Body of pancreas (tissue), 4 donors: ENCODE measurements around the gene RASSF8. TPM values are rescaled to one million over a fixed set of nuclear protein-coding genes. Genes with fewer than 3 reads are reported as not detected.

Experiments used
- ATAC-seq: fragments of 150-250 bp; one replicate; pipeline ENCODE4 v1.9.1; 2016
- DNase-seq, 4 donors: peaks; one replicate each; pipeline ENCODE4 v3.0.0-alpha.2; 2019
- H3K27ac ChIP-seq, 4 donors: fragments of 200-600 bp; sonication (generic); 1 replicate in 3 of 4; 2 replicates in 1 of 4; pipeline versions ENCODE4 v1.5.1 to v1.6.1; 2016 to 2019; ENCODE audit warnings: mild to moderate bottlenecking in 1 of 4, mixed read lengths in 1 of 4, moderate library complexity in 1 of 4
- H3K27me3 ChIP-seq, 2 donors: fragments of 200-600 bp; sonication (generic); one replicate each; pipeline ENCODE4 v1.6.0; 2016; ENCODE audit warnings: mild to moderate bottlenecking in 1 of 2
- H3K36me3 ChIP-seq, 2 donors: fragments of 200-600 bp; sonication (generic); replicated peaks in 1 of 2; 2 replicates each; pipeline ENCODE4 v1.5.1; 2016; ENCODE audit warnings: low read depth in 2 of 2; ENCODE audit not compliant: insufficient read depth in 1 of 2
- H3K4me1 ChIP-seq: fragments of 200-600 bp; sonication (generic); one replicate; pipeline ENCODE4 v1.6.0; 2016
- H3K4me3 ChIP-seq, 2 donors: fragments of 200-600 bp; sonication (generic); 1 replicate in 1 of 2; 2 replicates in 1 of 2; pipeline ENCODE4 v1.5.1; 2016 to 2019
- H3K9me3 ChIP-seq, 3 donors: fragments of 200-600 bp; sonication (generic); 1 replicate in 2 of 3; 2 replicates in 1 of 3; pipeline ENCODE4 v1.5.1; 2016
- CTCF ChIP-seq, 7 experiments: fragments of 450-650 bp in 4 of 7; fragments of 200-600 bp in 3 of 7; sonication (generic) in 3 of 7; IDR thresholded peaks; one replicate each; pipeline ENCODE4 v1.5.1; 2016 to 2019; ENCODE audit warnings: antibody characterized with exemption in 7 of 7
- POLR2A ChIP-seq, 3 donors: fragments of 450-650 bp; IDR thresholded peaks; one replicate each; pipeline ENCODE4 v1.6.1; 2016; ENCODE audit warnings: antibody characterized with exemption in 3 of 3, mild to moderate bottlenecking in 2 of 3
- WGBS, 2 donors: methylation state at CpG; one replicate each; pipeline ENCODE4 v1.1.5; 2017; 5-methylcytosine and 5-hydroxymethylcytosine counted together
- intact Hi-C: fragments of 100-400 bp; cut with DNase I; formaldehyde crosslinking; loops from one replicate; pipeline ENCODE4 v1.15.1; 2023
- total RNA-seq, 2 donors: library from RNA; depleted of rRNA; stranded (reverse); fragments of >200 nt; gene quantifications; one replicate each; pipeline ENCODE4 v1.1.0, GENCODE V29; 2016

Gene RASSF8
- total RNA-seq, 2 donors from 2014 or later: 15.8 to 19.1 TPM

GRCh38 chr12:26036877-26037276 is 78.4 kb downstream of the RASSF8 start:
- 84 to 86% methylated on average over 4 of the region's 4 CpGs for WGBS, 2 donors

GRCh38 chr12:26037615-26038220 is 79.2 kb downstream of the RASSF8 start:
- H3K27ac ChIP-seq: peak overlapping the region in 3 of 4 donors; percentile 15 to 36 (median 35)

More at GRCh38 chr12:26036877-26037276, 78.4 kb downstream of the RASSF8 start:
- no peaks in the 10 kb centered on the region for H3K27me3 ChIP-seq
- H3K36me3 ChIP-seq: no peaks in the 10 kb centered on the region
- TF ChIP-seq CTCF (IDR thresholded peaks at IDR 0.05): no peak
- TF ChIP-seq POLR2A (IDR thresholded peaks at IDR 0.05): no peak
- no peak overlapping the region for H3K4me3 ChIP-seq
- intact Hi-C loops: no loop called here
- ATAC-seq (no peak), DNase-seq (no peak)
- H3K9me3 ChIP-seq: no peaks in the 10 kb centered on the region
- H3K27ac ChIP-seq: peak overlapping the region in 2 of 4 donors; percentile 15 to 36
- H3K4me1 ChIP-seq: peaks cover 28% of the 10 kb centered on the region

GRCh38 chr12:26042645-26043044 is 84.2 kb downstream of the RASSF8 start:
- 53 to 64% methylated on average over 2 of the region's 2 CpGs for WGBS, 2 donors
- no peak overlapping the region for H3K4me3 ChIP-seq
- H3K4me1 ChIP-seq: peaks cover 18% of the 10 kb centered on the region
- no peaks in the 10 kb centered on the region for H3K27me3 ChIP-seq
- no peaks in the 10 kb centered on the region for H3K9me3 ChIP-seq
- intact Hi-C loops: no loop called here
- TF ChIP-seq CTCF (IDR thresholded peaks at IDR 0.05): no peak
- TF ChIP-seq POLR2A (IDR thresholded peaks at IDR 0.05): no peak
- DNase-seq: no peak
- H3K36me3 ChIP-seq: no peaks in the 10 kb centered on the region
- H3K27ac ChIP-seq: no peak overlapping the region
- ATAC-seq: no peak

More at GRCh38 chr12:26037615-26038220, 79.2 kb downstream of the RASSF8 start:
- H3K4me3 ChIP-seq: no peak overlapping the region
- H3K9me3 ChIP-seq: no peaks in the 10 kb centered on the region
- intact Hi-C loops: no loop called here
- WGBS, 2 donors: 17 to 19% methylated on average over 2 of the region's 2 CpGs
- no peak for ATAC-seq
- H3K36me3 ChIP-seq: no peaks in the 10 kb centered on the region
- TF ChIP-seq CTCF (IDR thresholded peaks at IDR 0.05) (no peak), POLR2A (IDR thresholded peaks at IDR 0.05) (no peak)
- no peaks in the 10 kb centered on the region for H3K27me3 ChIP-seq
- H3K4me1 ChIP-seq: peaks cover 24% of the 10 kb centered on the region
- DNase-seq: peak in 1 of 4 donors; percentile 11

GRCh38 chr12:26043135-26044006 is 84.9 kb downstream of the RASSF8 start:
- Histone ChIP-seq H3K9me3 (no peaks in the 10 kb centered on the region), H3K4me3 (no peak overlapping the region), H3K4me1 (peaks cover 13% of the 10 kb centered on the region), H3K36me3 (no peaks in the 10 kb centered on the region), H3K27me3 (no peaks in the 10 kb centered on the region), H3K27ac (no peak overlapping the region)
- WGBS, 2 donors: 59 to 66% methylated on average over 10 of the region's 10 CpGs
- TF ChIP-seq POLR2A (IDR thresholded peaks at IDR 0.05) (no peak), CTCF (IDR thresholded peaks at IDR 0.05) (no peak)
- ATAC-seq (no peak), DNase-seq (no peak)
- intact Hi-C loops: no loop called here
